Stimulated activated CD4-positive, alpha-beta T cell treated with anti-CD3 and anti-CD28 coated beads, Interleukin-2, amount 100 ng/mL, for 24 hours (primary cell): ENCODE measurements around the gene SERINC5.
"Not testable (repeated sequence)": the region's sequence is repeated elsewhere in the genome, so short reads cannot be mapped to it uniquely, and the experiment has no call there.

Experiments used
- DNase-seq, 2 donors: peaks; one replicate each; pipeline ENCODE4 v3.0.0-alpha.2; 2020

Gene SERINC5

GRCh38 chr5:80159133-80159815 is 96.6 kb downstream of the SERINC5 start:
- DNase-seq: no peak

GRCh38 chr5:80156156-80156555 is 99.7 kb downstream of the SERINC5 start:
- no peak for DNase-seq

GRCh38 chr5:80154749-80155148 is 101.1 kb downstream of the SERINC5 start:
- DNase-seq: no peak

DNA sequence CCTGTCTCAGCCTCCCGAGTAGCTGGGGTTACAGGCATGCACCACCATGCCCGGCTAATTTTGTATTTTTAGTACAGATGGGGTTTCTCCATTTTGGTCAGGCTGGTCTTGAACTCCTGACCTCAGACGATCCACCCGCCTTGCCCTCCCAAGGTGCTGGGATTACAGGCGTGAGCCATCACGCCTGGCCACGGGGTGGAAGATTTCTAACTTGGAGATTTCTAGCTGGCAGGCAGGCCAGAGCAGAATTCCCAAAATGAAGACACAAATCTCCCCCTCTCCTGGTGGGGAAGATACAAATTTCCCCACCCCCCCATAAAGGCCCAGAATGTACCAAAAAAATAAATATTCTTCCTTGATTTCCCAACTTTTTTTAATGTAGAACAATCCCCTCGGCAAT is 101.6 kb downstream of the SERINC5 start:
- DNase-seq: not testable (repeated sequence)

- DNase-seq: no peak
Measured at GRCh38 chr5:80153586-80154126, 102.2 kb downstream of the SERINC5 start.

DNA sequence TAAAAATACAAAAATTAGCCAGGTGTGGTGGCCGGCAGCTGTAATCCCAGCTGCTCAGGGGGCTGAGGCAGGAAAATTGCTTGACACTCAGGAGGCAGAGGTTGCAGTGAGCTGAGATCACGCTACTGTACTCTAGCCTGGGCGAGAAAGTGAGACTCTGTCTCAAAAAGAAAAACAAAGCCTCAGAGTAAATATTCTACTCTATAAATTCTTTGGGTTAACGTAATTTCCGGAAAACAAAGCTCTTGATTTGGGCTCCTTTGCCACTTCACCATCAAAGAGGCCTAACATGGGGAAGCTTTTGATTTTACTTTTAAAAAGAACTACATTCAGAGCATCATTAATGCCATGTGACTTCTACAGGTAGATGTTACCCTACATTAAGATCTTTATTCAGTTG is 103.1 kb downstream of the SERINC5 start:
- no peak for DNase-seq

GRCh38 chr5:80151890-80152289 is 104.0 kb downstream of the SERINC5 start:
- no peak for DNase-seq

GRCh38 chr5:80150731-80151130 is 105.1 kb downstream of the SERINC5 start:
- DNase-seq: no peak

DNA sequence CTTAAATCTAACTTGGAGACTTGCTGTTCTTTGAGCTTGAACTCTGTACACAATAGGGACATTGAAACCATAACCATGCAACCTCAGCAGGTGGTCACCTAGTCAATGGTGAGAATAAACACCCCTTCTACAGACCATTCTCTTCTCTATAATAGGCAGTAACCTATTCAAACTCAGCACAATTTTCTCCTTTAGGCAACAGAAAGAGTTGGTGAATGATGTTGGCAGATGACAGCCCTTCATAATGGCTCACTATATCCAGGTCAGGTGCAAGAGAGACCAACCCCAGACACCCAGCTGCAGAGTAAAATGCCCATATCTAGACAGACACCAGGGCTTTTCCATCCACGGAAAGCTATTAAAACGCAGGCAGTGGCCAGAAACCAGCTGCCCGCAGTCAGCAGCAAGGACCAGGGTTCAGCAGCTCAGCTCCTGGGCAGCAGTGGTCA is 106.7 kb downstream of the SERINC5 start:
- DNase-seq: no peak

GRCh38 chr5:80147119-80147815 is 108.6 kb downstream of the SERINC5 start:
- no peak for DNase-seq

GRCh38 chr5:80146046-80146445 is 109.8 kb downstream of the SERINC5 start:
- DNase-seq: no peak

DNA sequence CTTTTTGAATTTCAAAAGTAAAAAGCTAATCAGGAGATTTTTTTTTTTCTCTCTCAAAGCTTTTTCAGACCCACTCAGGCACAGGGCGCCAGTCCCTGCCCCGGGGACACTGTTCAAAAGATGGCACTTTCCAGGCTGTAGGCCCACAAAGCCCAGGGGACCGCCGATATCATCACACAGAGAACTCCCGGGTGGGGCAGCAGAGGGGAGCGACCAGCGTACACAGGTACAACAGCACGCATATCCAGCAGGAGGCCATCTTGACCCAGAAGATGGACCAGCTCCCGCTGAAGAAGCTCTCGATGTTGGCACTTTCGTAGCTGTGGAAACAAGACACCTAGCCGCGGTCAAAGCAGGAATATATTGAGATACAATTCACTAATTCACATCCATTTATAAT is 112.4 kb downstream of the SERINC5 start:
- no peak for DNase-seq

DNA sequence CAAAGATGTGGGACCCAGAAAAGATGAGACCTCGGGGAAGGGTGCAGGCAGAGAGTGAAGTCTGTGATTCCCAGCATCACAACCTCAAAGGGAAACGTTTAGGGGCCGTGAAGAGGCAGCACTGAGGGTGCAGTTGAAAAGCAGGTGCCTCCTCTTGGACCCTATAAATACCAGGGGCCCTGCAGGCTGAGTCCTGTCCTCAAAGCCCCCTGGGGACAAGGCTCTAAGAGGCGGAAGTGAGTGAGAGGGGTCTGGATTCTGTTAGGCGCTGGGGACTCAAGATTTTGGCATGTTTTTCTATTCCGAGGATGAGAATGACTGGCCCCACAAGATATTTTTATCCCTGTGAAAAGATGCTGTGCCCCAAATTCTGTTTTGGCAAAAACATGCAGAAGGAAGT is 112.9 kb downstream of the SERINC5 start:
- DNase-seq: no peak

DNA sequence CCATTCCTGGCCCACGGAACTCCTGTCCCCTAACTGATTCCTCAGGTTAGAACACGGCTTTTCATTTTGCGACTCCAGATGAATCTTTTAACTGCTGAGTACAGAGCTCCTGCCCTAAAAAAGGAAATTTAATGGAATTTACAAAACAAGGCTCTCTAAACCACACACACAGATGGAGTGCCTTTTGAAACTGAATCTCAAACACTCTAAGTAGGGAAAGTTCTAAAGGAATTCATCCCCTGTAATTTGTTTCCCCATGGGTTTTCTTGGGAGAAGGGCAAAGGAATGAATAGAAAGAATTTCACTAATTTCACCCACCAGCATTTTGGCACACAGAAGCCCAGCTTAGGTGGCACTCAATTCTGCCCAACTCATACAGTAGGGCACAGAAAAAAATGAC is 114.2 kb downstream of the SERINC5 start:
- DNase-seq: no peak

DNA sequence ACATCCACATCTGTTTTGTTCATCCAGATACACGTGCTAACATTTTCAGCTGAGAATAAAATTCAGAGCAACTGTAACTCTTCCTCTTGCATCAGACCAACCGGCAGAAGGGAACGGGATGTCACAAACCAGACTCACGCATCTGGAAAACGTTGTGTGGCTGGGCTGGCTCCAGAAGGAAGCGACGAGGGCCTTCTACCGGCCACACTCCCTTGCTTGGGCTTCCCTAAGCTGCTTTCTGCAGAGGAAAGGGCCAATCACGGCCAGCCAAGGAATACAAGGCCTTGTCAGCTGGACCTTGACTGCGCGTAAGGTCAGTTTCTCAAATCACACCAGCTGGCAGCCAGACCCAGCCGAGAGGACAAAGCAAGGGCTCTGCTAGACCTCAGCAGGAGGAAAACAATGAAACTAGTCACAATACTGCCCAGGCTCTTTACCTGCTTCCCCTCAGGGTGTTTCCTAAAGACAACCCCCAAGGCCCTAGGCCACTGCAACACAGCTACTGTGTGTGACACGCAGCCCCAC is 114.6 kb downstream of the SERINC5 start:
- no peak for DNase-seq

DNA sequence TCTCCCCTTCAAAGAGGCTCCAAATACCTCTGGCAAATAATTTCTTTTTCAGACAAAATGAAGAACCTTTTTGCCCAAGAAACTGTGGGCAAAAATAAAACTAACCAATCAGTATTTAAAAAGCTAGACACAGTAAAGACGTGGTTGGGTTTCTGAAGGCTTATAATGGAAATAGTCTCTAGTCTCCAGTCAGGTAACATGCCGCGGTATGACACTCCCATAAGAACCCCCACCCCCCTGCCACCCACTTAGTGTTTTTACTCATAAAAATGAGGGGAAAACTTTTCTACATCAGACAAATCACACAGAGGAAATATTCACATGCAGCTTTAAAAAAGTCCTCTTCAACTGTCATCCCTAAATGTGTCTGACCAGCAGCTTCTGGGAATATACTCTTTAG is 115.4 kb downstream of the SERINC5 start:
- peak; percentile 56 to 74 for DNase-seq

- DNase-seq: no peak
Measured at GRCh38 chr5:80139466-80139972, 116.3 kb downstream of the SERINC5 start.

DNA sequence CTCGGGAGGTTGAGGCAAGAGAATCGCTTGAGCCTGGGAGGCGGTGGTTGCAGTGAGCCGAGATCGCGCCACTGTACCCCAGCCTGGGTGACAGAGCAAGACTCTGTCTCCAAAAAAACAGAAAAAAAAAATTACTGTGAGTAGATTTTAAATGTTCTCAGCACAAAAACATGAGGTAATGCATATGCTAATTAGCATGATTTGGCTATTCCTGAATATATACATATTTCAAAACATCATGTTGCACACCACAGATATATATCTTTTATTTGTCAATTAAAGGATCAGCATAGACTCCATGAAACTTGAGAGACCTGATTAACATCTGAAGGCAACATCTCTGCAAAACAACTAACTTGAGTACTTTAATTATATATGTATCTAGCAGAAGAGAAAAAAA is 117.4 kb downstream of the SERINC5 start:
- no peak for DNase-seq

DNA sequence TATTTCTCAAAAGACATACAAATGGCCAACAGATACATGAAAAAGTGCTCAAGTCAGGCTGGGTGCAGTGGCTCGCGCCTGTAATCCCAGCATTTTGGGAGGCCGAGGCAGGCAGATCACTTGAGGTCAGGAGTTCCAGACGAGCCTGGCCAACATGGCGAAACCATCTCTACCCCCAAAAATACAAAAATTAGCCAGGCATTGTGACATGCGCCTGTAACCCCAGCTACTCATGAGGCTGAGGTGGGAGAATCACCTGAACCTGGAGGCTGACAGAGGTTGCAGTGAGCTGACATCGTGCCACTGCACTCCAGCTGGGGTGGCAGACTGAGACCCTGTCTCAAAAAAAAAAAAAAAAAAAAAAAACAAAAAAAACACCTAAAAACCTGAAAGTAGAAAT is 119.0 kb downstream of the SERINC5 start:
- not testable (repeated sequence) for DNase-seq

DNA sequence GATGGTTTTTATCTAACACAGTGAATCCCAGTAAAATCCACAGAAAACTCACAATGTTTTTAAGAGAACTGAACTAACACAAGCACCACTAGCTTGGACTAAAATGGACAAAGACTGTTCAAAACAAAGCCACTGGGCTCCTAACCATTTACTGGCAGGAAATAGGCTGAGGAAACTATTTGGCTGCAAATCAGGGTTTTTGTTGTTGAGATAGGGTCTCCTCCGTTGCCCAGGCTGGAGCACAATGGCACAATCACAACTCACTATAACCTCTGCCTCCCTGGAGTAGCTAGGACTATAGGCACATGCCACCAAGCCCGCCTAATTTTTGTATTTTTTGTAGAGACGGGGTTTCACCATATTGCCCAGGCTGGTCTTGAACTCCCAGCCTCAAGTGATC is 121.0 kb downstream of the SERINC5 start:
- no peak for DNase-seq

DNA sequence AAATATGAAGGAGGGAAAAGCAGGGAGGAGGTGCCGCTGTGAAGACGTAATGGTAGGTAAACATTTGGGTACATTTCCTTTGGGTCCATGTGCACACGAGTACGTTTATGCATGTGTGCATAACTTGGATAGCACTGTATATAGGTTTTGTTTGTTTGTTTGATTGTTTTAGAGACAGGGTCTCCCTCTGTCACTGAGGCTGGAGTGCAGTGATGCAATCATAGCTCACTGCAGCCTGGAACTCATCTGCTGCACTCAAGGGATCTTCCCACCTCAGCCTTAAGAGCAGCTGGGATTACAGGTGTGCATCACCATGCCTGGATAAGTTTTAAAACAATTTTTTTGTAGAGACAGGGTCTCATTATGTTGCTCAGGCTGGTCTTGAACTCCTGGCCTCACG is 126.7 kb downstream of the SERINC5 start:
- no peak for DNase-seq

- DNase-seq: no peak
Measured at GRCh38 chr5:80128141-80128540, 127.7 kb downstream of the SERINC5 start.

- no peak for DNase-seq
Measured at GRCh38 chr5:80127116-80127552, 128.7 kb downstream of the SERINC5 start.

GRCh38 chr5:80125962-80126480 is 129.8 kb downstream of the SERINC5 start:
- DNase-seq: no peak
